GM18505 (cell line): Measurements from ENCODE around the gene ADPRM.
"Not testable (repeated sequence)": the region's sequence is repeated elsewhere in the genome, so short reads cannot be mapped to it uniquely, and the experiment has no call there.

Experiments
- ATAC-seq: cut with Tn5 transposase; IDR thresholded peaks from one replicate; pipeline ENCODE4 v1.9.1; 2021; ENCODE audit not compliant: unreplicated experiment
- POLR2A ChIP-seq: IDR thresholded peaks from 4 replicates; pipeline ENCODE4 v1.6.1; 2011; ENCODE audit warnings: borderline replicate concordance; ENCODE audit not compliant: insufficient read depth, insufficient read length; ENCODE audit errors: extremely low read depth

The ADPRM gene

GRCh38 chr17:10668775-10669174 is 28.6 kb upstream of the ADPRM start:
- no peak for ATAC-seq
- TF ChIP-seq POLR2A, result no peak

DNA sequence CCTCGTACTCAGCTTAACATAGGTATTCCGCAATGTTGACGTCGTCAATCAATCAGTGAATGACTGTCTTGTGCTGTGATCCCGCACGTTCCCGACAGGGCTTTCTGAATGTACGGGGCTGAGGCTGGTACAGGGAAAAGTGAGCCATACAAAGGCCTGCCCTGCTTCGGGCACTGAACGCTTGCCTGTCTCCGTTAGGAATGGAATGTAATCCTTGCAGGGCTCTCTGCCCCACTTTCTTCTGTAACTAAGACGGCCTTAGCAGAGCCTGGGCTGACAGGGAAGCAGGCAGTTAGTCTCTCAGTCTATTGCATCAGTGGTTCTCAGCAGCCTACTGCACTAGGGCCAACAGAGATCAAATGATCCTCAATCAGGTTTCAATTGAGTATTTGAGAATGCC is 24.1 kb upstream of the ADPRM start:
- no peak for TF ChIP-seq POLR2A
- ATAC-seq, result no peak

- no peak for TF ChIP-seq POLR2A
- ATAC-seq, result no peak
Measured at GRCh38 chr17:10674704-10675103, 22.7 kb upstream of the ADPRM start.

DNA sequence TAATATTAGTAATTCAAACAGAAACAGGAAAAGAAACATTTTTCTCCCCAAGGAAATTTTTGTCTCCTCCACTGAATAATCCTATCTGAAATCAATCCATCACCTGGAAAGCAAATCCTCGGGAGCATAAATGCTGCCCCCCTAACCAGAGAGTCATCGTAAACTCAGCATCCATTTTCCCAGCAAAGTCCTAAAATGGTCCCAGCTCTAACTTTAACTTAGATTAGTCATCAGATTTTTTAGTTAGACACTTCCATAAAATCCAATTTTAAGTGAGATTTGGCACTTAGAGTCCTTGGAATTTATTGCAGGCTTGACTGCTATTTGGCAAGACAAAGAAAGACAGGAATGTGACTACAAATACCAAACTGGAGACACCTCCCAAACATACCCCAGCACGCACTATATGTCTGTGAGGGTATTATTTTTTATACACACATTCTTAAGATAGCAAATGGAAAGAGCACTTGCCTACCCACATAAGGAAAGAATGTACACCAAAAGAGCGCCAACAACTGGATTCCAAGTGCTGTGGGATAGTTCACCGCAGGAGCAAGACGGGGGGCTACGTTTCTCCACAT is 15.4 kb upstream of the ADPRM start:
- TF ChIP-seq POLR2A, result no peak
- no peak for ATAC-seq

DNA sequence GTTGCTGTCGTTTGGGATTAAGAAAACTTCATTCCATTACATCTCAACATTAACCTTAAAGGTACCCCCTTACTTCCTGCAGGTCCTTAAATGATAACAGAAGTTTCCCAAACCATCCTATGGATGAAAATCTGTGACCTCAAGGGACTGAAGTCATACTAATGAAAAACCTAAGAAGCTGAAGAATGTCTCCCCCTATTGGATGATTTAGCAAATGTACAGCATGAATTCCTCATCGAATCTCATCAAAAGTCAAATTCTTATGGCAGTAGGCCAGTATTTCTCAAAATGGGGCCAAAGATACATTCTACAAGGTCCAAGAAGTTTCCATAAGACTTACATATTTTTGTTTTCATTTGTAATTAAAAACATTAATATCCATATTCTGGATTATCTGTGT is 13.5 kb upstream of the ADPRM start:
- no peak for ATAC-seq
- TF ChIP-seq POLR2A, result no peak

GRCh38 chr17:10687499-10687898 is 9.9 kb upstream of the ADPRM start:
- TF ChIP-seq POLR2A, result no peak
- no peak for ATAC-seq

GRCh38 chr17:10695875-10696407 is 1.5 kb upstream of the ADPRM start:
- not testable (repeated sequence) for ATAC-seq

GRCh38 chr17:10698096-10698818 is 863 bp downstream of the ADPRM start:
- no peak for ATAC-seq
- TF ChIP-seq POLR2A, result no peak

DNA sequence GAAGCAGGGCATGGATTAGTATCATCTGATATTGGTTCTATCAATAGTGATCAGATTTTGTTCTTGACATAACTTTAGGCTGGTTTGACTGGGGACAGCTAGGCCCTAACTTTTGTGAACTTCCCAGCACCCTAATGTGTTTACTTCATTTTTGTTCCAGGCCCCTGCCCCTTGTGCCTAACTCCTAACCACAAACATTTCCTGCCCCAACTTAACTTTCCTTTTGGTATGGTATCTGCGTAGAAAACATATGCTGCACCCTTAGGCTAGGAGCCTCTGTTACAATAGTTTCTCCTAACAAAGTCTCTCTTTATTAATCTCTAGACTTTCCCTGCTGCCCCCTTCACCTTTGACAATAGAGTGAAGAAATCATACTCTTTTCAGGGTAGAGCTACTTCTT is 2.5 kb downstream of the ADPRM start:
- ATAC-seq, result no peak

GRCh38 chr17:10702574-10702973 is 5.2 kb downstream of the ADPRM start:
- TF ChIP-seq POLR2A, result no peak
- ATAC-seq, result no peak

More for the DNA sequence above, 2.5 kb downstream of the ADPRM start:
- TF ChIP-seq POLR2A, result no peak

- no peak for ATAC-seq
- no peak for TF ChIP-seq POLR2A
Measured at GRCh38 chr17:10705727-10706126, 8.3 kb downstream of the ADPRM start.

DNA sequence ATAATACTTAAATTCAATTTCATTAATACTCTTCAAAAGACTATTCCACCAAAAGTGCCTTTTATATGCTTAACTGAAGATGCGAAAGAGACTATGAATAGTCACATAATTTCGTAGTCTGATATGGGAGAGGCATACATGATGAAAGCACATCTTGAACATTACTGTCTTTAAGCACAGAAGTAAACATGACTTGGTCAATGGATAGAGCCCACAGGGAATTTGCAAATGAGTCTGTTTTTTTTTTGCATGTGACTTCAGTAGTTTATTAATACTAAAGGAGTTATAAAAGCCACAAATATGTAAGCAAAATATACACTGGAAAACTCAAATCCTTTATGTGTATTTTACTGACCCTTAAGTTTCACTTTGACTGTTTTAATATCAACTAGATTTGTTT is 15.9 kb downstream of the ADPRM start:
- ATAC-seq, result no peak
- no peak for TF ChIP-seq POLR2A

GRCh38 chr17:10716218-10716617 is 18.8 kb downstream of the ADPRM start:
- ATAC-seq, result no peak
- no peak for TF ChIP-seq POLR2A

DNA sequence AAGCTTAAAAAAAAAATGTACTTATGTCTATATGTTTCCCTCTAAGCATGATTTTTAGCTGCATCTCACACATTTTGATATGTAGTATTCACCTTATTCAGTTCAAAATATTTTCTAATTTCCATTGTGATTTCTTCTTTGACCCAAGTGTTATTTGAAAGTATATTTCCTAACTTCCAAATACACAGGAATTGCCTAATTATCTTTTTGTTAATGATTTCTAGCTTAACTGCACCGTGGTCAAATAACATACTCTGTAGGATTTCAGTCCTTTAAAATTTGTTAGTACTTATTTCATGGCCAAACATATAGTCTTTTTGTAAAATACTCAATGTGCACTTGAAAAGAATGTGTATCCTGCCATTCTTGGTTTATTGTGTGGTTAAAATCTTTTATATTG is 21.2 kb downstream of the ADPRM start:
- TF ChIP-seq POLR2A, result no peak
- ATAC-seq, result no peak

- no peak for ATAC-seq
- no peak for TF ChIP-seq POLR2A
Measured at GRCh38 chr17:10724546-10725195, 27.3 kb downstream of the ADPRM start.

- ATAC-seq, result no peak
Measured at GRCh38 chr17:10725262-10725661, 27.9 kb downstream of the ADPRM start.

More at GRCh38 chr17:10725262-10725661, 27.9 kb downstream of the ADPRM start:
- TF ChIP-seq POLR2A, result no peak
